Left lung (tissue), 10 donors: ENCODE measurements around the gene CDR2L. TPM values are rescaled to one million over a fixed set of nuclear protein-coding genes. Genes with fewer than 3 reads are reported as not detected.

Experiments
- ATAC-seq: fragments of 200-7000 bp; cut with Tn5 transposase; one replicate; pipeline ENCODE4 v1.9.1; 2020; ENCODE audit warnings: moderate library complexity
- DNase-seq, 4 donors: peaks; one replicate each; pipeline ENCODE4 v3.0.0-alpha.2; 2013 to 2020
- H3K27ac ChIP-seq, 2 donors: fragments of 200-600 bp; sonication (generic) in 1 of 2; one replicate each; pipeline versions ENCODE4 v1.5.0 to v1.8.0; 2020 to 2021
- H3K27me3 ChIP-seq, 2 donors: fragments of 200-600 bp; sonication (generic) in 1 of 2; one replicate each; pipeline versions ENCODE4 v1.5.0 to v1.8.0; 2020 to 2021
- H3K36me3 ChIP-seq, 2 donors: fragments of 200-600 bp; sonication (generic) in 1 of 2; one replicate each; pipeline versions ENCODE4 v1.5.0 to v1.8.0; 2020 to 2021
- H3K4me1 ChIP-seq, 2 donors: fragments of 200-600 bp; one replicate each; pipeline ENCODE4 v1.8.0; 2021
- H3K4me3 ChIP-seq, 2 donors: fragments of 200-600 bp; sonication (generic) in 1 of 2; one replicate each; pipeline versions ENCODE4 v1.5.0 to v1.8.0; 2020 to 2021; ENCODE audit warnings: mild to moderate bottlenecking in 1 of 2
- H3K9me3 ChIP-seq, 2 donors: fragments of 200-600 bp; sonication (generic) in 1 of 2; one replicate each; pipeline versions ENCODE4 v1.5.0 to v1.8.0; 2020 to 2021
- CTCF ChIP-seq, 2 donors: fragments of 200-600 bp; sonication (generic) in 1 of 2; IDR thresholded peaks; one replicate each; pipeline versions ENCODE4 v1.5.0 to v1.8.0; 2021; ENCODE audit warnings: antibody characterized with exemption in 2 of 2
- intact Hi-C, 2 donors: fragments of 100-400 bp; cut with DNase I; formaldehyde crosslinking; loops; one replicate each; pipeline versions ENCODE4 v1.11.2 to v1.14.2; 2022
- polyA plus RNA-seq, 6 donors: library from polyadenylated mRNA; unstranded; fragments of 120-200 nt; gene quantifications; one replicate each; pipeline ENCODE4 v1.2.1, GENCODE V29; 2013; ENCODE audit not compliant: insufficient read length in 6 of 6
- total RNA-seq, 2 donors: library from RNA; stranded (reverse); fragmentation: NEBNext Ultra II Directional; extraction: Animal tissue kit (Norgen Biotek cat#: 25700); gene quantifications; one replicate each; pipeline ENCODE4 v1.2.1, GENCODE V29; 2021
- donor health status: DM: no; HTN: yes; CAD: no.
- donor health status: DM: no; HTN: no; CAD: no.

CDR2L gene
- total and polyA plus RNA-seq, 8 donors: 10.3 to 41.2 (median 14.8) TPM

GRCh38 chr17:74943808-74944522 is 43.5 kb upstream of the CDR2L start:
- ATAC-seq (no peak), DNase-seq (no peak)
- intact Hi-C loops: no loop called here
- no peak overlapping the region for H3K27ac ChIP-seq
- H3K9me3 ChIP-seq: no peaks in the 10 kb centered on the region
- H3K36me3 ChIP-seq: no peaks in the 10 kb centered on the region
- TF ChIP-seq CTCF (IDR thresholded peaks at IDR 0.05): no peak
- peaks cover 2 to 63% of the 10 kb centered on the region in 2 donors for H3K27me3 ChIP-seq
- H3K4me3 ChIP-seq: no peak overlapping the region
- H3K4me1 ChIP-seq: no peaks in the 10 kb centered on the region

GRCh38 chr17:74945543-74945942 is 41.9 kb upstream of the CDR2L start:
- ATAC-seq (no peak), DNase-seq (no peak)
- no peaks in the 10 kb centered on the region for H3K9me3 ChIP-seq
- H3K4me1 ChIP-seq: no peaks in the 10 kb centered on the region
- no peak overlapping the region for H3K27ac ChIP-seq
- no peaks in the 10 kb centered on the region for H3K36me3 ChIP-seq
- intact Hi-C loops: no loop called here
- no peak overlapping the region for H3K4me3 ChIP-seq
- H3K27me3 ChIP-seq: peaks cover 0 to 67% of the 10 kb centered on the region in 2 donors
- no peak for TF ChIP-seq CTCF (IDR thresholded peaks at IDR 0.05)

- no peak for DNase-seq
- H3K27me3 ChIP-seq: peaks cover 0 to 59% of the 10 kb centered on the region in 2 donors
- H3K9me3 ChIP-seq: no peaks in the 10 kb centered on the region
- no peaks in the 10 kb centered on the region for H3K4me1 ChIP-seq
- H3K36me3 ChIP-seq: peaks cover 0 to 8% of the 10 kb centered on the region in 2 donors
- H3K27ac ChIP-seq: no peak overlapping the region
- no peak overlapping the region for H3K4me3 ChIP-seq
- ATAC-seq: no peak
- intact Hi-C loops: no loop called here
- TF ChIP-seq CTCF (IDR thresholded peaks at IDR 0.05): no peak
Measured at GRCh38 chr17:74946641-74947040, 40.8 kb upstream of the CDR2L start.

- ATAC-seq: no peak
- H3K4me1 ChIP-seq: no peaks in the 10 kb centered on the region
- peaks cover 0 to 11% of the 10 kb centered on the region in 2 donors for H3K36me3 ChIP-seq
- H3K27ac ChIP-seq: no peak overlapping the region
- intact Hi-C loops: no loop called here
- no peak for TF ChIP-seq CTCF (IDR thresholded peaks at IDR 0.05)
- no peak overlapping the region for H3K4me3 ChIP-seq
- no peak for DNase-seq
- no peaks in the 10 kb centered on the region for H3K9me3 ChIP-seq
- peaks cover 0 to 54% of the 10 kb centered on the region in 2 donors for H3K27me3 ChIP-seq
Measured at GRCh38 chr17:74947041-74947754, 40.2 kb upstream of the CDR2L start.

GRCh38 chr17:74949455-74950115 is 37.8 kb upstream of the CDR2L start:
- peaks cover 0 to 20% of the 10 kb centered on the region in 2 donors for H3K36me3 ChIP-seq
- intact Hi-C loops: no loop called here
- H3K27ac ChIP-seq: no peak overlapping the region
- no peak for TF ChIP-seq CTCF (IDR thresholded peaks at IDR 0.05)
- no peaks in the 10 kb centered on the region for H3K9me3 ChIP-seq
- no peaks in the 10 kb centered on the region for H3K4me1 ChIP-seq
- no peak overlapping the region for H3K4me3 ChIP-seq
- no peak for DNase-seq
- ATAC-seq: no peak
- peaks cover 0 to 32% of the 10 kb centered on the region in 2 donors for H3K27me3 ChIP-seq
